K562 (cell line): ENCODE data around the gene TRIOBP.

Source experiments
- BHLHE40 ChIP-seq: IDR thresholded peaks from 2 replicates; pipeline ENCODE4 v1.6.1; 2011; ENCODE audit warnings: low read length, improper control_type of control experiment
- MYNN ChIP-seq, 2 experiments: sonication (generic); formaldehyde crosslinking in 1 of 2; IDR thresholded peaks; 2 replicates each; pipeline versions ENCODE4 v1.5.0 to v1.6.1; 2016 to 2020; ENCODE audit warnings: antibody characterized with exemption in 1 of 2, missing genetic modification reagents in 1 of 2
- ZNF644 ChIP-seq: fragments of 200-800 bp; sonication (Bioruptor generic); IDR thresholded peaks from 2 replicates; pipeline ENCODE4 v1.6.1; 2016; ENCODE audit warnings: low read depth, missing genetic modification characterization, missing compliant biosample characterization
- ZNF668 ChIP-seq: fragments of 250-450 bp; sonication (Bioruptor Pico); IDR thresholded peaks from 2 replicates; pipeline ENCODE4 v1.8.0; 2022; ENCODE audit warnings: mild to moderate bottlenecking, inconsistent platforms
- TF ChIP-seq, protein P1 (sequence below): sonication (generic); formaldehyde crosslinking; IDR thresholded peaks from 2 replicates; pipeline ENCODE4 v1.8.0; 2023; ENCODE audit warnings: mild to moderate bottlenecking, missing genetic modification reagents

DNA sequence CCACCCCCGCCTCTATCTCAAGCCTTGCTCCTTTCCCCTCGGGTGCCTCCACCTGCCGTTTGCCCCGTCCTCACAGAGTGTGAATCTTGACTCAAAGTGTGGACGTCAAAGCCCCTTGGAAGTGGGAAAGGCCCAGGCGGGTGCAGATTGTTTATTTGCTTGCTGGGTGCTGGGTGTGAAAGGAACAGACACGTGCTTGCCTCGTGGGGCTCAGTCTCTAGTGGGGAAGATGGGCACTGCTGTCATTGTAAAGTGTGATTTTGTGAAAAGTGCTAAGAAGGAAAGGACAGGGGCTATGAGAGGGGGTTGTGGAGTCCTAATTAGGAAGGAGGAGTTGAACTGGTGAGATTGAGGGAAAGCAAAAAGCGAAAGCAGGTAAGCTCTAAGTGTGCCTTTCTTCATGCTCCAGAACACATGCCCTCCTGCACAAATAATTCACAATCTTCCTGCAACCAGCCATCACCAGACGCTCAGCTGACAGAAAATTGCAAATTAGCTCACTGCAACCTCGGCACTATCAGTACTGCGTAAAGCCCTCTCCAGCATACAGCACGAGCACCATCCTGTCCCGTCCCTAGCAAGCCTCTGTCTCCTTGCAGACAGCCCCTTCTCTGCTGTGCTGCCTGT lies 101.1 kb downstream of the TRIOBP start:
- no peak for TF ChIP-seq BHLHE40
- TF ChIP-seq, protein P1, sequence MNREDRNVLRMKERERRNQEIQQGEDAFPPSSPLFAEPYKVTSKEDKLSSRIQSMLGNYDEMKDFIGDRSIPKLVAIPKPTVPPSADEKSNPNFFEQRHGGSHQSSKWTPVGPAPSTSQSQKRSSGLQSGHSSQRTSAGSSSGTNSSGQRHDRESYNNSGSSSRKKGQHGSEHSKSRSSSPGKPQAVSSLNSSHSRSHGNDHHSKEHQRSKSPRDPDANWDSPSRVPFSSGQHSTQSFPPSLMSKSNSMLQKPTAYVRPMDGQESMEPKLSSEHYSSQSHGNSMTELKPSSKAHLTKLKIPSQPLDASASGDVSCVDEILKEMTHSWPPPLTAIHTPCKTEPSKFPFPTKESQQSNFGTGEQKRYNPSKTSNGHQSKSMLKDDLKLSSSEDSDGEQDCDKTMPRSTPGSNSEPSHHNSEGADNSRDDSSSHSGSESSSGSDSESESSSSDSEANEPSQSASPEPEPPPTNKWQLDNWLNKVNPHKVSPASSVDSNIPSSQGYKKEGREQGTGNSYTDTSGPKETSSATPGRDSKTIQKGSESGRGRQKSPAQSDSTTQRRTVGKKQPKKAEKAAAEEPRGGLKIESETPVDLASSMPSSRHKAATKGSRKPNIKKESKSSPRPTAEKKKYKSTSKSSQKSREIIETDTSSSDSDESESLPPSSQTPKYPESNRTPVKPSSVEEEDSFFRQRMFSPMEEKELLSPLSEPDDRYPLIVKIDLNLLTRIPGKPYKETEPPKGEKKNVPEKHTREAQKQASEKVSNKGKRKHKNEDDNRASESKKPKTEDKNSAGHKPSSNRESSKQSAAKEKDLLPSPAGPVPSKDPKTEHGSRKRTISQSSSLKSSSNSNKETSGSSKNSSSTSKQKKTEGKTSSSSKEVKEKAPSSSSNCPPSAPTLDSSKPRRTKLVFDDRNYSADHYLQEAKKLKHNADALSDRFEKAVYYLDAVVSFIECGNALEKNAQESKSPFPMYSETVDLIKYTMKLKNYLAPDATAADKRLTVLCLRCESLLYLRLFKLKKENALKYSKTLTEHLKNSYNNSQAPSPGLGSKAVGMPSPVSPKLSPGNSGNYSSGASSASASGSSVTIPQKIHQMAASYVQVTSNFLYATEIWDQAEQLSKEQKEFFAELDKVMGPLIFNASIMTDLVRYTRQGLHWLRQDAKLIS (CRISPR knock-in tag): no peak
- TF ChIP-seq ZNF668 (CRISPR knock-in tag): no peak
- no peak for TF ChIP-seq MYNN (IDR thresholded peaks at IDR 0.05)
- no peak for TF ChIP-seq MYNN (CRISPR knock-in tag; IDR thresholded peaks at IDR 0.05)
- TF ChIP-seq ZNF644 (tag): no peak
